Measurements from ENCODE around the gene HIBCH. TPM values are rescaled to one million over a fixed set of nuclear protein-coding genes. Genes with fewer than 3 reads are reported as not detected.

The HIBCH gene
- total RNA-seq, 1 donor from 2014 or later = 33.7 TPM

DNA sequence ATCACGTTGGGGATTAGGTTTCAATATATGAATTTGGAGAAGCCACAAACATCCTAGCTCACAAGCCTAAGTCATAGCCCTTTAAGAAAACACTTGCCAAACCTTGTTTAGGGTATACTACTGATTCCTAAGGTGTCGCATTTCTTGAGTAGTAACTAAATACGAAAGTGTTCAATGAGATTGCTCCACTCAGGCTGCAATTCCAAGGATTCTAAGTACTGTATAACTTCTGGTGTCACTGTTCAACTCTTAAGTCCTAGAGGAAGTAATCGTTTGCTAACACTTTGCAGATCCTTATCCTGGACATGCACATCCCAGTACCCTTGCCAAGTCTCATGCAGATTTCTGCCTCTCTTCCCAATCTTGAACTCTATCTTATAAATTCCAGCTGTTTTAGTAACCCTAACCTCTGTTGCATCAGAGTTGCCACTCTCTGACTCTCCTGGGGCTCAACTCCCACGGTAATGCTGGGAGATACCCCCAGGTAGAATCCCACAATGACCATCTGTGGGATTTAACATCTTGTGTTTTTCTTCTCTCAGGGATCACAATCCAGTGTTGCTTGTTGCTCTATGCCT, 122.4 kb downstream of the HIBCH start:
- peaks cover 14% of the 10 kb centered on the region for H3K36me3 Mint-ChIP-seq (ENCODE audit: low read depth)

GRCh38 chr2:190190507-190191162, 129.0 kb downstream of the HIBCH start:
- no peak overlapping the region for H3K4me3 Mint-ChIP-seq
- no peaks in the 10 kb centered on the region for H3K4me1 Mint-ChIP-seq
- no peak for DNase-seq (ENCODE audit: low read depth, low spot score)
- TF ChIP-seq CTCF (conservative IDR thresholded peaks at IDR 0.05) = no peak
- no peak overlapping the region for H3K27ac Mint-ChIP-seq (ENCODE audit: unreplicated experiment)
- H3K27me3 Mint-ChIP-seq (ENCODE audit: low read depth) = no peaks in the 10 kb centered on the region
- no peaks in the 10 kb centered on the region for H3K9me3 Mint-ChIP-seq
- H3K36me3 Mint-ChIP-seq (ENCODE audit: low read depth) = peaks cover 4% of the 10 kb centered on the region

More for the DNA sequence above, 122.4 kb downstream of the HIBCH start:
- H3K27ac Mint-ChIP-seq (ENCODE audit: unreplicated experiment) = no peak overlapping the region
- no peak overlapping the region for H3K4me3 Mint-ChIP-seq
- no peaks in the 10 kb centered on the region for H3K4me1 Mint-ChIP-seq
- no peak for TF ChIP-seq CTCF (conservative IDR thresholded peaks at IDR 0.05)
- no peaks in the 10 kb centered on the region for H3K9me3 Mint-ChIP-seq
- no peak for DNase-seq (ENCODE audit: low read depth, low spot score)
- H3K27me3 Mint-ChIP-seq (ENCODE audit: low read depth) = no peaks in the 10 kb centered on the region

DNA sequence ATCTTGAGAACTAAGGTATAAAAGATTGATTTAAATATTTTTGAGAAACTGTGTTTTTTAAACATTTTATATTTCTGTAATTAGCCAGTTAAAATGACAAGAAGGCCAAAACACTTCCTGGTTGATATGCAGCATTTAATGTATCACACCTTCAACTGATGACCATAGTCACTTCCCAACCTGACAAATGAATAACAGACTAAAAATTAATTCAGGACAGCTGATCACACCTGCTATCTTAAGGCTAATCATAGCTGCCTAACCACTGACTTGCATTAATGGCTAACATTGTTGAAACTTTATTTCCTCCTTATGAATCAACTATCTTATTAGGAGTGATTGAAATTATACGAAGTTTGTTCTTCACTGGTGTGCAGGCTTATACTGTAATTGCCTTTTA, 131.3 kb downstream of the HIBCH start:
- H3K4me1 Mint-ChIP-seq = no peaks in the 10 kb centered on the region
- no peak for DNase-seq (ENCODE audit: low read depth, low spot score)
- H3K36me3 Mint-ChIP-seq (ENCODE audit: low read depth) = no peaks in the 10 kb centered on the region
- H3K9me3 Mint-ChIP-seq = no peaks in the 10 kb centered on the region
- no peaks in the 10 kb centered on the region for H3K27me3 Mint-ChIP-seq (ENCODE audit: low read depth)
- TF ChIP-seq CTCF (conservative IDR thresholded peaks at IDR 0.05) = no peak
- no peak overlapping the region for H3K4me3 Mint-ChIP-seq
- no peak overlapping the region for H3K27ac Mint-ChIP-seq (ENCODE audit: unreplicated experiment)

DNA sequence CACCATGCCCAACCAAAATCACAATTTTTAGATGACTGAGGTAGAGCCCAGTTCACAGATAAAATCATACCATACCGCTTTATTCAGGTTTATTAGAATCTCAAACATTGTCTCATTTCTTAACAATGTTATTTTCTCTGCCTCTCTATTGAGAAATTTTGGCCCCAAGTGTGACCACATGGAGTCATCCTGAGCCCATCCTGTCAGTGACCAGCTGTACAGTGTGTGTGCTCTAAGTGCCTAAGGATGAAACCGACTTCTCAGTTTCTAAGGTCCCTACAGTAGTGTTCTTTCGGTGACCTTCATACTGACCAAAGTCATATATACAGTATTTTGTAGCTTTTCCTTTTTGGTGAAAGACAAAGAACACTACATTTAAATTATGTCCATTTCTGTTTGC, 133.4 kb downstream of the HIBCH start:
- Mint-ChIP-seq H3K36me3 (ENCODE audit: low read depth) (no peaks in the 10 kb centered on the region), H3K4me3 (no peak overlapping the region), H3K27me3 (ENCODE audit: low read depth) (no peaks in the 10 kb centered on the region), H3K9me3 (no peaks in the 10 kb centered on the region), H3K27ac (ENCODE audit: unreplicated experiment) (no peak overlapping the region), H3K4me1 (peaks cover 3% of the 10 kb centered on the region)
- DNase-seq (ENCODE audit: low read depth, low spot score) = no peak
- TF ChIP-seq CTCF (conservative IDR thresholded peaks at IDR 0.05) = no peak

DNA sequence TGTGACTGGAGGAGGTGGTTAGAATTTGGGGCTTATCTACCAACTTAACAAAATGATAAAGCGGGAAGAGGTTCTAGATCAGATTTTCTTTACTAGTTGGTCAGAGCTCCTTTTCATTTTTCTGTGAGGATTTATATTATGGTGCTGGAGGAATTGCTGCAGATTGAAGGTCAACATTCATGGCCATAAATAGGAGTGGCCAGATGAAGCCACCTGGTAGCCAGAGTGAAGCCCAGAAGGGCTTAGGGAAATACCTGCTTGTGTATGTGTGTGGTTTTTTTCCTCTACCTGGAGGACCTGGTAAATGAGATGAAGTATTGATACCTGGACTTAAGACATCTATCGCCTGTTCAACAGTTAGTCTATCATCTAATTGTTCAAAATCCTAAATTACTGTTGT, 134.2 kb downstream of the HIBCH start:
- no peak overlapping the region for H3K4me3 Mint-ChIP-seq
- H3K36me3 Mint-ChIP-seq (ENCODE audit: low read depth) = no peaks in the 10 kb centered on the region
- no peaks in the 10 kb centered on the region for H3K9me3 Mint-ChIP-seq
- H3K27me3 Mint-ChIP-seq (ENCODE audit: low read depth) = no peaks in the 10 kb centered on the region
- TF ChIP-seq CTCF (conservative IDR thresholded peaks at IDR 0.05) = no peak
- peaks cover 8% of the 10 kb centered on the region for H3K4me1 Mint-ChIP-seq
- DNase-seq (ENCODE audit: low read depth, low spot score) = no peak
- H3K27ac Mint-ChIP-seq (ENCODE audit: unreplicated experiment) = no peak overlapping the region

Measured in neural crest cell (in vitro differentiated cells).